ENCODE measurements around the gene ZC3H4. TPM values are rescaled to one million over a fixed set of nuclear protein-coding genes. Genes with fewer than 3 reads are reported as not detected.

Gene ZC3H4
- total RNA-seq, 1 experiment from 2014 or later: 41.8 TPM

- ChIA-PET CTCF (interaction anchor here (0.6 to 3.6 kb wide), 9 partner anchors 9 to 1515 kb away, joined by 3 to 18 read pairs (median 3); no protein-coding TSS in a partner anchor), POLR2A (interaction anchor here (0.7 to 2.1 kb wide), 10 partner anchors 8 to 89 kb away, joined by 3 to 11 read pairs (median 5); partner anchors contain the start of gene SAE1)
- Mint-ChIP-seq H3K9me3 (ENCODE audit: unreplicated experiment) (no peaks in the 10 kb centered on the region), H3K36me3 (ENCODE audit: insufficient read depth, unreplicated experiment) (peaks cover 82% of the 10 kb centered on the region), H3K4me1 (ENCODE audit: insufficient read depth, unreplicated experiment) (peaks cover 16% of the 10 kb centered on the region), H3K27me3 (ENCODE audit: insufficient read depth, unreplicated experiment) (no peaks in the 10 kb centered on the region), H3K27ac (ENCODE audit: low read depth, unreplicated experiment) (peak overlapping the region; percentile 20), H3K4me3 (ENCODE audit: unreplicated experiment) (no peak overlapping the region)
- intact Hi-C loops (cut with micrococcal nuclease): no loop called here
- peak; percentile 54 for DNase-seq (ENCODE audit: unreplicated experiment)
- no TSS peak for BruUV-seq (replicated peaks)
- TF ChIP-seq, protein P1, sequence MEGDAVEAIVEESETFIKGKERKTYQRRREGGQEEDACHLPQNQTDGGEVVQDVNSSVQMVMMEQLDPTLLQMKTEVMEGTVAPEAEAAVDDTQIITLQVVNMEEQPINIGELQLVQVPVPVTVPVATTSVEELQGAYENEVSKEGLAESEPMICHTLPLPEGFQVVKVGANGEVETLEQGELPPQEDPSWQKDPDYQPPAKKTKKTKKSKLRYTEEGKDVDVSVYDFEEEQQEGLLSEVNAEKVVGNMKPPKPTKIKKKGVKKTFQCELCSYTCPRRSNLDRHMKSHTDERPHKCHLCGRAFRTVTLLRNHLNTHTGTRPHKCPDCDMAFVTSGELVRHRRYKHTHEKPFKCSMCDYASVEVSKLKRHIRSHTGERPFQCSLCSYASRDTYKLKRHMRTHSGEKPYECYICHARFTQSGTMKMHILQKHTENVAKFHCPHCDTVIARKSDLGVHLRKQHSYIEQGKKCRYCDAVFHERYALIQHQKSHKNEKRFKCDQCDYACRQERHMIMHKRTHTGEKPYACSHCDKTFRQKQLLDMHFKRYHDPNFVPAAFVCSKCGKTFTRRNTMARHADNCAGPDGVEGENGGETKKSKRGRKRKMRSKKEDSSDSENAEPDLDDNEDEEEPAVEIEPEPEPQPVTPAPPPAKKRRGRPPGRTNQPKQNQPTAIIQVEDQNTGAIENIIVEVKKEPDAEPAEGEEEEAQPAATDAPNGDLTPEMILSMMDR (IDR thresholded peaks at IDR 0.05; ENCODE audit: unreplicated experiment): no peak
Measured at GRCh38 chr19:47158367-47158791, 44.8 kb upstream of the ZC3H4 start.

GRCh38 chr19:47157431-47158321 lies 44.1 kb upstream of the ZC3H4 start:
- no peak for DNase-seq (ENCODE audit: unreplicated experiment)
- H3K4me3 Mint-ChIP-seq (ENCODE audit: unreplicated experiment): no peak overlapping the region
- no peaks in the 10 kb centered on the region for H3K27me3 Mint-ChIP-seq (ENCODE audit: insufficient read depth, unreplicated experiment)

DNA sequence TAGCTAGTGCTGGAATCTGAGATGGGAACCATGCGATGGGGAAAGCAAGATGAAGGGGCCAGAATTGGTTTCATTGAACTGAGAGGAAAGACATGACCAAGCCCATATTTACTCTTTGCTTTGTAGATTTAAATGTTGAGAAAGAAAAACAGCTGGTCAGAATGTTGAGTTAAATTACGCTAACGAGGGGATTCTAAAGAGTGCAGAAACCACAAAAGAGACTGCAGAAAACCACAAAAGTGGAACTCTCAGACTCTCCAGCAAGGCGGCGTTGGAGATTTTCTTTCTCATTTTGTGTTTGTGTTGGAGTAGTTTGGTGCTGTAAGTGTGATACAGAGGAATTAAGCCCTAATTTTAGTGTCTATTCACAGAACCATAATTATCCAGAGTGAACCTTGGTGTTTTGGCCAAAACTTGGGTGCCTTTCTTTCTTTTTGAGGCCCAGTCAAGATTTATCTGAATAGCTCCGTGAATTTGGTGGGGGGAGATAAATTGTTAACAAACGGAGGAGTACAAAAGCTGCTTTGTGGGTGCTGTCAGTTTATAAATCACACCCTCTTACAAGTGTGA lies 43.4 kb upstream of the ZC3H4 start:
- ChIA-PET CTCF (interaction anchor here (0.5 to 3.6 kb wide), 6 partner anchors 8 to 358 kb away, joined by 3 to 18 read pairs (median 6); partner anchors contain the start of gene NAPA), POLR2A (interaction anchor here (0.8 to 2.1 kb wide), 3 partner anchors 44 to 70 kb away, joined by 3 to 7 read pairs (median 5); partner anchors contain the start of gene ZC3H4)
- Mint-ChIP-seq H3K4me1 (ENCODE audit: insufficient read depth, unreplicated experiment) (peaks cover 28% of the 10 kb centered on the region), H3K36me3 (ENCODE audit: insufficient read depth, unreplicated experiment) (peaks cover 85% of the 10 kb centered on the region), H3K27me3 (ENCODE audit: insufficient read depth, unreplicated experiment) (no peaks in the 10 kb centered on the region), H3K4me3 (ENCODE audit: unreplicated experiment) (no peak overlapping the region), H3K27ac (ENCODE audit: low read depth, unreplicated experiment) (no peak overlapping the region), H3K9me3 (ENCODE audit: unreplicated experiment) (no peaks in the 10 kb centered on the region)
- BruUV-seq (replicated peaks): no TSS peak
- TF ChIP-seq, protein P1 (IDR thresholded peaks at IDR 0.05; ENCODE audit: unreplicated experiment): no peak
- no peak for DNase-seq (ENCODE audit: unreplicated experiment)
- intact Hi-C loops (cut with micrococcal nuclease): no loop called here

More at GRCh38 chr19:47157431-47158321, 44.1 kb upstream of the ZC3H4 start:
- Mint-ChIP-seq H3K4me1 (ENCODE audit: insufficient read depth, unreplicated experiment) (peaks cover 23% of the 10 kb centered on the region), H3K36me3 (ENCODE audit: insufficient read depth, unreplicated experiment) (peaks cover 85% of the 10 kb centered on the region), H3K27ac (ENCODE audit: low read depth, unreplicated experiment) (peak overlapping the region; percentile 20), H3K9me3 (ENCODE audit: unreplicated experiment) (no peaks in the 10 kb centered on the region)
- intact Hi-C loops (cut with micrococcal nuclease): no loop called here
- POLR2A ChIA-PET: interaction anchor here (0.6 to 2.1 kb wide), 11 partner anchors 7 to 807 kb away, joined by 3 to 11 read pairs (median 5); partner anchors contain the start of genes SAE1 and ZC3H4
- TF ChIP-seq, protein P1 (IDR thresholded peaks at IDR 0.05; ENCODE audit: unreplicated experiment): no peak
- BruUV-seq (replicated peaks): no TSS peak
- CTCF ChIA-PET: interaction anchor here (0.5 to 3.6 kb wide), 13 partner anchors 8 to 1514 kb away, joined by 3 to 18 read pairs (median 3); partner anchors contain the start of gene NAPA

DNA sequence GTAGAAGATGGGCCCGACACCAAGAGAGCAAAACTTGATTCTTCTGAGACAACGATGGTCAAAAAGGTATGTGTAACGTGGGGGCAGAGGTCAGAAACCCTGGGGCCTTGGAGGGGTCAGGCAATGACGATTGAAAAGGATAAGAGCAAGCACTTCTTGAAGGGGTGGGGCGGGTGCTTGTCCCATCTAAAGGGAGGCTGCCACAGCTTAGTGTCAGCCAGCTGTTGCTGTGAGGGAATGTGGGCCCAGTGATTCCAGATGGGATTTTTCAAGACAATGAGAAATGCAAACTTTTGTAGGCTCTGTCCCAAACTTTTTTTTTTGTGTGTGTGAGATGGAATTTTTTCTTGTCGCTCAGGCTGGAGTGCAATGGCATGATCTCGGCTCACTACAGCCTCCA lies 41.6 kb upstream of the ZC3H4 start:
- intact Hi-C loops (cut with micrococcal nuclease): no loop called here
- Mint-ChIP-seq H3K27me3 (ENCODE audit: insufficient read depth, unreplicated experiment) (no peaks in the 10 kb centered on the region), H3K9me3 (ENCODE audit: unreplicated experiment) (no peaks in the 10 kb centered on the region), H3K36me3 (ENCODE audit: insufficient read depth, unreplicated experiment) (peaks cover 88% of the 10 kb centered on the region), H3K4me1 (ENCODE audit: insufficient read depth, unreplicated experiment) (peaks cover 28% of the 10 kb centered on the region), H3K27ac (ENCODE audit: low read depth, unreplicated experiment) (no peak overlapping the region), H3K4me3 (ENCODE audit: unreplicated experiment) (no peak overlapping the region)
- TF ChIP-seq, protein P1 (IDR thresholded peaks at IDR 0.05; ENCODE audit: unreplicated experiment): no peak
- no peak for DNase-seq (ENCODE audit: unreplicated experiment)
- ChIA-PET CTCF (interaction anchor here (0.8 to 1.7 kb wide), 3 partner anchors 55 to 92 kb away, joined by 3 to 10 read pairs (median 4); no protein-coding TSS in a partner anchor), POLR2A (no interaction called here)
- BruUV-seq (replicated peaks): no TSS peak

Data from MCF 10A (cell line).